ENCODE results near the gene KIAA1755.

KIAA1755 gene

DNA sequence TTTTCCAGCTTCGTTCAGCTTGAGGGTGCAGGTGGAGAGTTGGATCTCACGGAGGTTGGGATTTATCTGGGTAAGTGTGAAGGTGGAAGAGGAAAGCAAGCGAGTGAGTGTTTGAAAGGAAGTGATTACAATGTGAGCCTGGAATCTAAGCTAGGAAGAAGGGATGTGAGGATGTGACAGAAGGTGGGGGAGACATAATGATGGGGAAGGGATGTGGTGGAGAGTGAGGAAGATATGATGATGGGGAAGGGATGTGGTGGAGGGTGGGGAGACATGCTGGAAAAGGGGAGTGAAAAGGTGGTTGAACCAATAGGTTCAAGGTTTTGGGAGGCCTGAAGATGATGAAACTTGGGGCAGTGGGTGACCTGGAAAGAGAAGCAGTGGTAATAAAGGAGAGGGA, 23.2 kb downstream of the KIAA1755 start:
- no peak for DNase-seq (ENCODE audit: low read depth)

DNA sequence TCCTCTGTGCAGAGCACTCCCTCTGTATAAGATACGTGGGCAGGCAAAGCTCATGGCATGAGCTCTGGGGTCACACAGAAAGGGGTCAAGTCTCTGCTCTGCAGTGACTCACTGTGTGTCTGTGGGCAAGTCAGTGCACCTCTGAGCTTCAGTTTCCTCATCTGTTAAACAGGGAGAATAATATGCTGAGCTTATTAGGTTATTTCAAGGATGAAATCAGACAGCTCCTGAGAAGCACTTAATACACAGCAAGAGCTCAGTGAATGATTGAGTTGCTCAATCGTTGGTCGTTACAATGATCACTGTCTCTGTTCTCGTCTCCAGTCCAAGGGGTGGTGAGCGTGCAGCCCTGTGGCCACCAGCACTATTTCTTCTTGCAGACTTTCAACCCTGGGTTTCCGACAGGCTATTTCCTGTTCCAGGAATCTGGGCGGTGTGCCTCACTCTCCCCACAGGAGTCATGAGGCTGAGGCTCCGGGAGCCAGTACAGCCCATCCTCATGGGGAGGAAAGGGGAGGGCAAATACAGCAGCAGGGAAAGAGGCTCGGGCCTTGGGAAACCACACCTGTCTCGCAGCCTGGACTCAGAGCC, 28.9 kb downstream of the KIAA1755 start:
- no peak for DNase-seq (ENCODE audit: low read depth)

DNA sequence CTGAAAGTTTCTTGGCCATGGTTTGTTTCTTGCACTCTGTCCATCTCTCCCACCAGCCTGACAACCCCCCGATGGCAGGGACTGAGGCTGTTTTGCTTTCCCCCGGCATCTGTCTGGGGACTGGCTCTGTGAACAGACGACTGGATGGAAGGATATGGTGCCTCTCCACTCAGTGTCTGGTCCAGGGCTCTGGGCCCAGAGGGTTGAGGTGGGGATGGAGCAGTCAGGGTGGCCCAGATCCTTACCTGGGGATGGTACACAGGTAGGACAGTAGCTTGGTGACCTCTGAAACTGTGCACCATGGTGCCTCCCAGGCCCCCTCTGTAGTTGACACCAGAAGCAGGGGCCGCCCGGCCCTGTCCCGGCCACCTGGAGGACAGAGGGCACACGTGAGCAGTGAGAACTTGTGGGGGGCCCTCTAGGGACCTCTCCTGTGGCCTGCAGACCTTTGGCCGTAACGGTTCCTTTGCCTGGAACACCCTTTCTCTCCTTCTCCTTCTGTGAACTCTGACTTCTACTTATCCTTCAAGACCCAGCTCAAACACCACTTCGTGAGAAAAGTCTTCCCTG, 29.5 kb downstream of the KIAA1755 start:
- no peak for DNase-seq (ENCODE audit: low read depth)

DNA sequence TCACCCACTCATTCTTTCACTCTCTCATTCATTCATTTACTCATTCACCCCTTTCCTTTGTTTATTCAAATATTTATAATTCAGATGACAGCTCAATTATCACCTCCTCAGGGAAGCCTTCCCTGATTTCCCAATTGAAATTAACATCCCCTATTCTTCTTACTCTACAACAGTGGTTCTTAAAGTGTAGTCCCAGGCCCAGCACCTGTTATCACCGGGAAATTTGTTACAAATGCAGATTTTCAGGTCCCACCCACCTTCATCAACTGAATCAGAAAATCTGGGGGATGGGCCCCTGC, 30.3 kb downstream of the KIAA1755 start:
- no peak for DNase-seq (ENCODE audit: low read depth)

DNA sequence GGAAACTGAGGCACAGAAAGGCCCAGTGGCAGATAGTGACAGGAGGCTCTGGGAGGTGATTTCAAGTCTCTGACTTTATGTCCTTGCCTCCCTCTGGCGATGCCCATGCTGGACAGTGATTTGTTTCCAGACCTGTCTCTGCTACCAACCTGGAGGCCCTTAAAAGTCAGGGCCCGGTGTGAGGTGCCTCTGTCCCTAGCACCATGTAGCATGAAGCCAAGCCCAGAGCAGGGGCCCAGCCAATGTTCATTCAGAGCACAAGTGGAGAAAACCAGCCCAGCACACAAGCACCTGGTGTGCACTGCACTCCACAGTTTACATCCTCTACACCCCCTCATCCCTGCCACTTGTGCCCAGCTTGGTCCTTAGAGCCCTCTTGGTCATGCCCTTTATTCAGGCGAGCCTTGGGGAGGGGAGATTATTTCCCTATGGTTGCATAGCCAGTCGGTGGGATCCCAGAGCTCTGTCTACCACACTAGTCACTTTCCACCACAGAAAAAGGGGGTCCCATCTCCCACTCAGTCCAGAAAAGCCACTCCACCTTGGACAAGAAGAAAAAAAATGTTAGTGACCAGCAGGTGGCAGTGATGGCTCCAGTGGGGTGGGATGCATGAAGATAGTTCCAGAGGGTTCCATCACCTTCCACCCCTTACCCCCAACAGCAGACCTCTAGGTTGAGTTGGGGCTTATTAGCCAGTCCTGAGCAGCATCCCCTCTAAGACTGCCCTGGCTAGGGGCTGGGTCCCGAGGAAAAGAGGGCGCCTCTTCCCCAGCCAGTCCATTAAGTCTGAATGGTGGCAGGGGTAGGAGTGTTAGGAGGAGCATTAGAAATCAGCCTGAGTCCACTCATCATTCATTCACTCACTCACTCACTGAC, 30.9 kb downstream of the KIAA1755 start:
- no peak for DNase-seq (ENCODE audit: low read depth)

DNA sequence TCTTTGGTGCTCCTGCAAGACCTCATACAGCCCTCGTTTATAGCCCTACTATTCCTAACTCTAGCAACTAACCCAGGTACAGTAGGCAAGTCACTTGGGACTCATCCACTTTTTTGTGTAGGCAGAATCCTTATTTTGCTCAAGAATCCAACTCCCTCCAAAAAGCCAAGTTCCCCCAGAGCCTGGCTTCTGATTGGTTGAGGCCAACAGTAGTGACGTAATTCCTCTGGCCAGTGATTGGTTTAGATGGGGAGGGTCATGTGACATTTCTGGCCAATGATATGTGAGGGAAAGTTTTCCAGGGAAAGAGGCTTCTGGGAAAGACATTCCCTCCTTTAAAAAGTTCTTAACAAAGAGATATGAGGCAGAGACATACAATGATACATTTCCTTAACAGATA, 32.1 kb downstream of the KIAA1755 start:
- DNase-seq (ENCODE audit: low read depth), result no peak

DNA sequence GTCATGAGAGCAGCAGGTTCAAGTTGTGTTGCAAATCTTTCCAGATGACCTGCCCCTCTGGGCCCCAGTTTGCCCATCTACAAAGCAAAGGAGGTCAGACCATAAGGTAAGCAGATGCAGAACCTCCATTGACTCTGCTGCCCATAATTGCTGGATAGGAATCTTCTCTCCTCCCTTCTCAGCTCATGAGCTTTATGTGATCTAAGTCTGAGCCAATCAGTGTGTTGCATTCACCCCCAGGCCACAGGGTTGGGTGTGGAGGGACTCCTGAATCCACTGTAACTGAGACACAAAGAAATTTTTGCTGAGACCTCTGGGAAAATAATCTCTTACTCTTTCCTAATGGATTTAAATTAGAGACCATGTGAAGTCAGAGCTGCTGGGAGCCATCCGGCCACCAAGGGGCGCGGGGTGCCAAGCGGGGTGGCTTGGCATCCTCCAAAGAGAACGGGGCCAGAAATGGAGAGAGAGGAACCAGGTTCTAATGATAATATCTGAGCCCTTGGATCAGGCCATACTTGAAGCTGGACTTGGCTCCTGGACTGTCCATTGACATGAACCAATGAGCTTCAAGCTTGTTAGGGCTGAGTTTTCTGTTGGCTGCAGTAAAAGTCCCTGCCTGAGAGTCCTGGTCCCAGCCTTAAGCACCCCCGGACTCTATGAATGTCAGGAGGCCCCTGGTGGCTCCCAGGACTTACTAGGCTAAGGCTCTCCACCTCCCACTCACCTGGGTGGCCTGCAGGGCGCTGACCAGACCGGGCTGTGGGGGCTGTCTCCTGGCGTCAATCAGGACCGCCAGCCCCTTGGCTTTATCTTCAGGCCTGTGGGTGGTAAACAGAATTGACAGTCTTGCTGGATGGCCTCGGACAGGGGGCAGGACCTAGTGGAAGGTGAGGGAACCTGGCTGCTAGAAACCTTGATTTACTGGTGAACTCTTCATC, 32.8 kb downstream of the KIAA1755 start:
- no peak for DNase-seq (ENCODE audit: low read depth)

DNA sequence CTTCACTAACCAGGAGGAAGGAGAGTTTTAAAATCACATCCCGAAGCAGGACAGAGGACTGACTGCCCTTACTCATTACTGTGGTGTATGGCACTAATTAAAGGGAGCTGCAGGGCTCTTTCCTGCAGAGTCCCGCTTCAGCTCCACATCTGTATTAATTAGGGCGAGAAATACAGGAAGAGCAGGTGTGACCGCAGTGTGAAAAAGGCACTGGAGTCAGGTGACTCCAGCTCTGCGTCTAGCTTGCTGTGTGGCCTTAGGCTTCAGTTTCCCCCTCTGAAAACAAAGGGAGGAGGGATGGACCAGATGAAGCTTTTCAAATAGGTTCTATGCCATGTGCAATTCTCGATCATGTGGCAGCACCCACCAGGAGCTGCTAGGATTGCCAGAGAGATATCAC, 34.0 kb downstream of the KIAA1755 start:
- no peak for DNase-seq (ENCODE audit: low read depth)

DNA sequence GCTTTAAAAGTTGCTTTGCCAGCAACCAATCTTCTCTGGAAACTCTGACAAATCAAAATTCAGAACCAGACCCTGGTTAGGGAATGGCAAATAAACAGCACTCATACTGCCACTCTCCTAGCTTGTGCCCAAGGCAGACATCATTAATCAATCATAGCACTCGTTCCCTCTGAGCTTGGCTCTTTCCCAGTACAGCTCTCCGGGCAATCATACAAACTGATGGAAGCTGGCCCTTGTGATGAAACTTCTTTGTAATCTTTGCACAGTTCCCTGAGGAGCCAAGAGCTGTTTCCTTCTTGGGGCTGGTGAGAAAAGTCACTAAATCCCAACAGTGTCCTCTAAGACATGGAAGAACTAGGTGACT, 34.7 kb downstream of the KIAA1755 start:
- no peak for DNase-seq (ENCODE audit: low read depth)

DNA sequence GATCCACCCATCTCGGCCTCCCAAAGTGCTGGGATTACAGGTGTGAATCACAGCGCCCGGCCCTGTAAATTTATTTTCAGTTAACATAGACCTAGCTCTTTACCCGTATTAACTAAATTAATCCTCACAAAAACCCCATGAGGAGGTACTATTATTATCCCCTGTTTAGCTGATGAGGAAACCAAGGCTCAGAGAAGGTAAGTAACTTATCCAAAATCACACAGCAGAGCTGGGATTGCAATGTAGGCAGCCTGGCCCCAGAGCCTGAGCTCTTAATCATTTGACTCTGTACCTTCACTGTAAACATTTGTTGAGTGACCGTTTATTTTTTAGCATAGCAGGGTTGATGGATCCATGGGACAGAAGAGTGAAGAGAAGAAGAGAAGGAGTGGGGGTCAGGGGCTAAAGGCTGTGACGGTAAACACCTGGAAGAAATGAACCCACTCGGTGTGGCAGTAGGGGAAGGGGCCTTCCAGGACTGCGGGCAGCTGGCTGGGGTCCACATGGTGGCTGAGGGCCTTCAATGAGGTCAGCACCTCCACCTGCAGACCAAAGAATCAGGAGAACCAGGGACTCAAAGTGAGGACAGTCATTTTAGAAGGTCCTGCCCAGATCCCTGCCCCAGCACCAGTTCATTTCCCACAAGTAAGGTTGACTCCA, 35.2 kb downstream of the KIAA1755 start:
- no peak for DNase-seq (ENCODE audit: low read depth)

DNA sequence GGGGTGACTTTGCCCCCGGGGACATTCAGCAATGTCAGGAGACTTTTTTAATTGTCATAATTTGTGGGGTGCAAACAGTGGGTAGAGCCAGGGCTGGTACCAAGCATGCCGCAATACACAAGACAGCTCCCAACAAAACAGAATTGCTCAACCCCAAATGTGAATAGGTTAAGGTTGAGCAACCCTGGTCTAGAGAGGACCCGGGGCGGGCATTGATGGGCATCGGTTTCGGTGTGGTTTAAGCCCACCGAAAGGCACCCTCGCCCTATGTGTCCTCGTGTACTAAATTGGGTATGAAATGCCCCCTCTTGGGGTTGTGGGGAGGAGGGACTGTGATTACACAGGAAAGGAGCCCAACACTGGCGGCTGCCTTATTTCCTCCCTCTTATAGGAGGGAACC, 36.0 kb downstream of the KIAA1755 start:
- DNase-seq (ENCODE audit: low read depth), result no peak

DNA sequence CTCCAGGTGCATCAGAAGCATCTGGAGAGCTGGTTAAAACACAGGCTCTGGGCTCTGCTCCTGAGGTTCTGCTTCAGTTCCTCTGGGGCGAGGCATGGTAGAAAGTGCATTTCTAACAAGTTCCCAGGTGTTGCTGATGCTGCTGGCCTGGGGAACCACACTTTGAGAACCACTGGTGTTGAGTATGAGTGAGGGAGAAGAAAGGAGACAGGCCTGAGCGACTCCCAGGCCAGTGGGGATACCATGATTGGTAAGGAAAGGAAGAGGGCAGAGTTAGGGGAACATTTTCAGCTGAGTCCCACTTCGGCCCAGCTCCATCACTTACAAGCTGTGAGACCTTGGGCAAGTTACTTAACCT, 36.8 kb downstream of the KIAA1755 start:
- DNase-seq (ENCODE audit: low read depth), result no peak

DNA sequence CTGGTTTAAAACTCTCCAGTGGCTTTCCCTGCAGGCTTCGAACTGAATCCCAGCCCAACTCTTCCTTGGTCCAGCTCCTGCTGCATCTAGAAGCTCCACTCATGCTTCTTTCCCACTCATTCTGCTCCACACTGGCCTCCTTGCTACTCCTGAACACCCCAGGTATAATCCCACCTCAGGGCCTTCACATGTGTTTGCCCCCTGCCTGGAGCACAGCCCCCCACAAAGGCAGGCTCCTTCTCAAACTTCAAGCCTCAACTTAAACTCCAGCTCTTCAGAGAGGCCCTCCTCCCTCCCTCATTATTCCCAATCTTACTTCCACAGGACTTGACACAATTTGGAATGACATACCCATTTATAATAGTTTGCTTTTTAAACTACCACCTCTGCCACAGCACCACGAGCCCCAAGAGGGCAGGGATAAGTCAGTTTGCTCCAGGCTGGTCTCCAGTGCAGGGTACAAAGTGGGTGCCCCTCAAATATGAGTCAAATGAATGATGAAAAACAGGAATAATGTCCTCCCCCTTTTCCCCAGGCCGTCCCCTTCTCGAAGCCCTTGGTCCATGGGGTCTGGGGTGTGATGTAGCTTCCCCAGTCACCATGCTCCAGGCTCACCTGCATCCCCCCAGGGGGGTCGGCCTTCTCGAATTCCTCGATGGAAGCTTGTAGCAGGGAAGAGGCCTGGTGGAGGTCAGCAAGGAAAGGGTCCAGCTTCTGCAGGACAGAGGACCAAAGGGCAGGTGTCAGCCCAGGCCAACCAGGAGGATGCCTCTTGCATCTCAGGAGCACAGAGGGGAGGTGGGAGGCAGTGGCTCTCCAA, 37.4 kb downstream of the KIAA1755 start:
- DNase-seq (ENCODE audit: low read depth), result no peak

DNA sequence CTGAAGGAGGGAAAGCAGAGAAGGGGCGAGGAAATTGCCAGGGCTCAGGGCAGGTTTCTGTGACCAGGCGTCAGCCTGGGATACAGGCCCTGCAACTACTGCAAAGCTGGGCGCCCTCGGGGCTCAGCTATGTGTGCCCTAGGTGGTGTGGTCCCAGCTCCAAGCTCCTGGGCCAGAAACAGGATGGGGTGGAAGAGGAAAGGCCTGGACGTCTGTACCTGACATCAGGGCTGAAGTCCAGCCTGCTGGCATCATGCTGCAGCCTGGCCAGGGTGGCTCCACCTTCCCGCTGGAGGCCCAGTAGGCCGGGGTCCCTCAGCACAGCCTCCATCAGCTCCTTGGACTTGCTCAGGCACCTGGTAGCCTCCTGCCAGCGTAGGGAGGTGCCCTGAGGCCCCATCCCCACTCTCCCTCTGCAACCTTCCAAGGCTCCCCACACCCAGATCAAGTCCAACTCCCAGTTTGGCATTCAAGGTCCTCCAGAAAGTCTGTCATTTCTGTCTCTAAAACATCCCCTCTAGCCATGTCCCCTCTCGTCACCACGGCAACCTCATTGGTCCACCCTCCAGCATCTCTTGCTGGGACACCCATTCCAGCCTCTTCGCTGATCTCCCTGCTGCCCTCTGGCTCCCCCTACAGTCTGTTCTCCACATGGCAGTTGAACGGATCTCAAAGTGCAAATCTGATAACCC, 38.2 kb downstream of the KIAA1755 start:
- DNase-seq (ENCODE audit: low read depth), result no peak

DNA sequence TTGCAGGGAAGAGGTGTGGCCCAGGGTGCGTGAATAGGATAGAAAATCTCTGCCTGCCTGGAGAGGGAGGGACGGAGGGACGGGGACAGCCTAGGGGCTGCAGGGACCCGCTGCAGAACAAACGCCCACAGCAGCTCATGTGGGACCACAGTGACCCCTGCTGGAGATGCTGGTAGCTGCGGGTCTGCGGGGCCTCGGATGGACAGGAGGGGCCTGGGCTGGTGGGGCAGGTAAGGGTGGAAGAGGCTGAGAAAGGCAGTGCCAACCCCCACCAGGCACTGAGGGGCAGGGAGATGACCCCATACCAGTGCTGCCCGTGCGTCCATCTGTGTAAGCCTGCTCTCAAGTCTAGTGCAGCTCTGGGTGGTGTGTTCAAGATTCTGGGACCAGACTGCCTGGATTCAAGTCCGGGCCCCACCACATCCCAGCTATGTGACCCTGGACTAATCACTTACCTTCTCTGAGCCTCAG, 39.4 kb downstream of the KIAA1755 start:
- DNase-seq (ENCODE audit: low read depth), result no peak

DNA sequence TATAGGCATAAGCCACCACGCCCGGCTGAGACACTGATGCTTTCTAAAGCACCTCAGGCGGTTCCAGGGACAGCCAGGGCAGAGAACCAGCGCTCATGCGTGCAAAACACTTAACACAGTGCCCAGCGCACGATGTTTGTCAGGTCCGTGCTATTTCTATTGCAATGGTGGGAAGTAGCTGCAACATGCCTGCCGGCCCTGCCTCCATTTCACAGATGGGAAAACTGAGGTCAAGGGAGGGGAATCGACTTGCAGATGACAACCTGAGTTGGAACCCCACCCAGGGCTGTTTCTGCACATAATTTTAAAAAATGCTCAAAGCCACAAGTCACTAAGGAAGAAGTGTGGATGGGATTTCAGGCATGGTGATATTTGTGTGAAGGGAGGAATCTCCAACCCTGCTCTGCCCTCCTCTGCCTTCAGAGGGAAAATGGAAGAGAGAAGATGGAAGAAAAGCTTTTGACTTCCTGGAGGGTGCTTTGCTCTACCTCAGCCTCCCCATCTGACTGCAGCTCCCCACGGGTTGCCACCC, 39.9 kb downstream of the KIAA1755 start:
- no peak for DNase-seq (ENCODE audit: low read depth)

DNA sequence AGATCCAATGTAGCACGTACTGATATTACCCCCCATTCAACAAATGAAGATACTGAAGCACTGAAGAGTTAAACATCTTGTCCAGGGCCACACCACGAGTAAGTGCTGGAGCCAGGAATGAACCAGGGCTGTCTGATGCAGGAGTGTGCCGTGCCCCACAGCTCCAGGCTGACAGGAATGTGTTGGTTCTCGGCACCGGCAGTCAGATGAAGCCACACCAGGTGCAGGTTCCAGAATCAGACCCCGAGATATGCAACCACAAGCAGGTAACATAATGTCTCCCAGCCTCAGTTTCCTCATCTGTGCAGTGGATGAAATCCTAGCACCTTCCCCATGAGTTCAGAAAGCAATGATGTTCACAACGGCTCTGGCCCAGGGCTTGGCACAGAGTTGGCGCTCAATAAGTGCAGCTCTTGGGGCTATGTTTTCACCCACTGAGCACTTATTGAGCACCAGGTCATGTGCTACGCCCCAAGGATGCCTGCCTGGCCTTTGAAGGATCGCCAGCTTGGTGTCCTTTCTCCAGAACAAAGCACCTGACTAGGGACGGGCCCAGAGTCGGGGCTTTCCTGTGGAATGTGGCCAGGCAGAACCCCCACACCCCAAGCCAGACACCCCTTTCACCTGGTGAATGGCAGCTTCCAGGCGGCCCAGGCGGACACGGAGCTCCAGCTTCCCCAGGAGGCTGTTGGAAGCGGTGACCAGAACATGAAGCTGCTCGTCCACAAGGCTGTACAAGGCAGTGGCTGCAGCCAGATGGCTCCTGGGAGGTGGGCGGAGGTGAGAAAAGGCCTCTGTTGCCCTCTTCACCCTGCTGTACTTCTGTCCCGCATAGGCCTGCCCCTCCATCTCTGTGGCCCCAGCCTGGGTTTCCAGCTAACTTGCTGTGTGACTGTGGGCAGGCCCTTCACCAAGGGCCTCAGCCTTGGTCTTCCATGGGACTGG, 41.3 kb downstream of the KIAA1755 start:
- no peak for DNase-seq (ENCODE audit: low read depth)

DNA sequence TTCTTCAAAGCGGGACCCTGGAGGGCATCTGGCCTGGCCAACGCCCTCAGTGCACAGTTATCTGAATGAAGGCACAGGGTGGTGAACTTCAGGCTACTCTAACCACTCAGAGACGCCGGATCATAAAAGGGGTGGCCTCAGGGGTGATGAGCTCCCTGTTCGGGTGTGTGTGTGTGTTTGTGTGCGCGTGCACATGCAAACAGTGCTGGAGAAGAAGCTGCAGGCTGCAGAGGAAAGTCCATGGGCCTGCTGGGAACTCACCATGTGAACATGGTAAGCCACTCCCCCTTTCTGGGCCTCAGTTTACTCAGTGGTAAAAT, 42.0 kb downstream of the KIAA1755 start:
- DNase-seq (ENCODE audit: low read depth), result no peak
